PC-9 (cell line): Measurements from ENCODE around the gene ARRB1. TPM values are rescaled to one million over a fixed set of nuclear protein-coding genes. Genes with fewer than 3 reads are reported as not detected.

Source experiments
- BruUV-seq: library from RNA; stranded (reverse); fragments of 400-500 nt; replicated peaks from 2 replicates; lab custom pipeline; 2021; lab: Mats Ljungman, UMichigan
- CTCF ChIA-PET: fragments of 300-600 bp; sonication (Branson Sonifier 250); formaldehyde crosslinking; loops from one replicate; lab custom pipeline; 2022; ENCODE audit warnings: antibody characterized with exemption; lab: Charles Lee
- POLR2A ChIA-PET: fragments of 300-600 bp; sonication (Branson Sonifier 250); formaldehyde crosslinking; loops from one replicate; lab custom pipeline; 2022; ENCODE audit warnings: antibody characterized with exemption; ENCODE audit not compliant: unreplicated experiment; lab: Charles Lee
- DNase-seq, 2 experiments: peaks; one replicate each; pipeline versions ENCODE4 v3.0.0 to v3.0.0-alpha.2; 2015 to 2022; ENCODE audit warnings: mixed read lengths in 1 of 2
- H2AFZ ChIP-seq: fragments of 200-600 bp; sonication (generic); 2 replicates; pipeline ENCODE4 v1.8.1; 2017; ENCODE audit warnings: antibody characterized with exemption
- H3F3A ChIP-seq: fragments of 200-600 bp; sonication (generic); 2 replicates; pipeline ENCODE4 v1.8.1; 2017; ENCODE audit warnings: antibody characterized with exemption, mild to moderate bottlenecking, low read depth; ENCODE audit not compliant: insufficient read depth
- H3K27ac ChIP-seq: fragments of 200-600 bp; sonication (generic); 2 replicates; pipeline ENCODE4 v1.6.1; 2016; ENCODE audit warnings: mixed run types
- H3K27me3 ChIP-seq: fragments of 200-600 bp; sonication (generic); 2 replicates; pipeline ENCODE4 v1.6.1; 2016; ENCODE audit warnings: low read depth, mixed run types; ENCODE audit not compliant: insufficient read depth
- H3K36me3 ChIP-seq: fragments of 200-600 bp; sonication (generic); 2 replicates; pipeline ENCODE4 v1.6.1; 2016; ENCODE audit warnings: low read depth, mixed run types
- H3K4me1 ChIP-seq: fragments of 200-600 bp; sonication (generic); replicated peaks from 2 replicates; pipeline ENCODE4 v1.6.1; 2016; ENCODE audit warnings: mixed run types; ENCODE audit not compliant: insufficient read depth
- H3K4me2 ChIP-seq: fragments of 200-600 bp; sonication (generic); 2 replicates; pipeline ENCODE4 v1.6.1; 2017; ENCODE audit warnings: mixed run types
- H3K4me3 ChIP-seq: fragments of 200-600 bp; sonication (generic); 2 replicates; pipeline ENCODE4 v1.6.1; 2016; ENCODE audit warnings: mixed run types
- H3K79me2 ChIP-seq: fragments of 200-600 bp; sonication (generic); 2 replicates; pipeline ENCODE4 v1.6.1; 2017; ENCODE audit warnings: low read depth, mixed run types
- H3K9me2 ChIP-seq: fragments of 200-600 bp; sonication (generic); 2 replicates; pipeline ENCODE4 v1.8.1; 2017; ENCODE audit warnings: mild to moderate bottlenecking; ENCODE audit not compliant: insufficient read depth
- H3K9me3 ChIP-seq: fragments of 200-600 bp; sonication (generic); 2 replicates; pipeline ENCODE4 v1.8.1; 2016; ENCODE audit warnings: low read depth; ENCODE audit not compliant: insufficient read depth
- H4K20me1 ChIP-seq: fragments of 200-600 bp; sonication (generic); 2 replicates; pipeline ENCODE4 v1.8.1; 2017; ENCODE audit not compliant: insufficient read depth
- EZH2 ChIP-seq: fragments of 200-600 bp; sonication (generic); IDR thresholded peaks from 2 replicates; pipeline ENCODE4 v1.8.0; 2017; ENCODE audit warnings: antibody characterized with exemption, low read depth
- intact Hi-C: fragments of 100-400 bp; cut with micrococcal nuclease; formaldehyde crosslinking; loops from one replicate; pipeline ENCODE4 v1.10.0; 2022; ENCODE audit not compliant: unreplicated experiment
- total RNA-seq: library from RNA; stranded (reverse); gene quantifications from 2 replicates; pipeline ENCODE4 v1.2.3, GENCODE V29; 2021
- TF ChIP-seq, protein P1 (sequence below): fragments of 200-600 bp; sonication (generic); conservative IDR thresholded peaks from 2 replicates; pipeline ENCODE4 v1.6.1; 2017; ENCODE audit warnings: mixed run types, antibody characterized with exemption, mild to moderate bottlenecking, moderate library complexity

The ARRB1 gene
- total RNA-seq, 1 experiment from 2014 or later: 31.8 TPM

DNA sequence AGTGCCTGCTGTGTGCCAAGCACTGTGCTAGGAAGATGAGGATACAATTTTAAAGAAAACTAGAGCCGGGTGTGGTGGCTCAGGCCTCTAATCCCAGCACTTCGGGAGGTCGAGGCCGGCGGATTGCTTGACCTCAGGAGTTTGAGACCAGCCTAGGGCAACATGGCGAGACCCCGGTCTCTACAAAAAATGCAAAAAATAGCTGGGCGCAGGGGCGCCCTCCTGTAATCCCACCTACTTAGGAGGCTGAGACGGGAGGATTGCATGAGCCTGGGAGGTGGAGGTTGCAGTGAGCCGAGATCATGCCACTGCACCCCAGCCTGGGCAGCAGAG lies 102.6 kb downstream of the ARRB1 start:
- H3F3A ChIP-seq: no peaks in the 10 kb centered on the region
- H3K36me3 ChIP-seq: no peaks in the 10 kb centered on the region
- H4K20me1 ChIP-seq: no peaks in the 10 kb centered on the region
- no peaks in the 10 kb centered on the region for H3K79me2 ChIP-seq
- no peak overlapping the region for H3K4me2 ChIP-seq
- no peak for DNase-seq
- H3K27me3 ChIP-seq: peaks cover 50% of the 10 kb centered on the region
- H3K9me3 ChIP-seq: 0 out of 2 replicates have a peak, but pooled peaks cover 6% of the 10 kb centered on the region
- no TSS peak for BruUV-seq
- no peak overlapping the region for H3K4me3 ChIP-seq
- TF ChIP-seq, protein P1, sequence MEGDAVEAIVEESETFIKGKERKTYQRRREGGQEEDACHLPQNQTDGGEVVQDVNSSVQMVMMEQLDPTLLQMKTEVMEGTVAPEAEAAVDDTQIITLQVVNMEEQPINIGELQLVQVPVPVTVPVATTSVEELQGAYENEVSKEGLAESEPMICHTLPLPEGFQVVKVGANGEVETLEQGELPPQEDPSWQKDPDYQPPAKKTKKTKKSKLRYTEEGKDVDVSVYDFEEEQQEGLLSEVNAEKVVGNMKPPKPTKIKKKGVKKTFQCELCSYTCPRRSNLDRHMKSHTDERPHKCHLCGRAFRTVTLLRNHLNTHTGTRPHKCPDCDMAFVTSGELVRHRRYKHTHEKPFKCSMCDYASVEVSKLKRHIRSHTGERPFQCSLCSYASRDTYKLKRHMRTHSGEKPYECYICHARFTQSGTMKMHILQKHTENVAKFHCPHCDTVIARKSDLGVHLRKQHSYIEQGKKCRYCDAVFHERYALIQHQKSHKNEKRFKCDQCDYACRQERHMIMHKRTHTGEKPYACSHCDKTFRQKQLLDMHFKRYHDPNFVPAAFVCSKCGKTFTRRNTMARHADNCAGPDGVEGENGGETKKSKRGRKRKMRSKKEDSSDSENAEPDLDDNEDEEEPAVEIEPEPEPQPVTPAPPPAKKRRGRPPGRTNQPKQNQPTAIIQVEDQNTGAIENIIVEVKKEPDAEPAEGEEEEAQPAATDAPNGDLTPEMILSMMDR: peak; percentile 52; the same call in 1 of the 2 replicates
- no peak for TF ChIP-seq EZH2
- no peaks in the 10 kb centered on the region for H3K9me2 ChIP-seq
- H2AFZ ChIP-seq: no peak overlapping the region
- H3K4me1 ChIP-seq: no peaks in the 10 kb centered on the region
- POLR2A ChIA-PET: interaction anchor here (1.2 kb wide), 1 partner anchor 108 kb away, joined by 4 read pairs; no protein-coding TSS in a partner anchor
- H3K27ac ChIP-seq: no peak overlapping the region
- intact Hi-C loops: loop anchor here (1.0 kb wide), 4 partner anchors 44 to 320 kb away; no protein-coding TSS in a partner anchor
- CTCF ChIA-PET: interaction anchor here (0.6 to 1.5 kb wide), 9 partner anchors 10 to 499 kb away, joined by 3 to 17 read pairs (median 4); no protein-coding TSS in a partner anchor

DNA sequence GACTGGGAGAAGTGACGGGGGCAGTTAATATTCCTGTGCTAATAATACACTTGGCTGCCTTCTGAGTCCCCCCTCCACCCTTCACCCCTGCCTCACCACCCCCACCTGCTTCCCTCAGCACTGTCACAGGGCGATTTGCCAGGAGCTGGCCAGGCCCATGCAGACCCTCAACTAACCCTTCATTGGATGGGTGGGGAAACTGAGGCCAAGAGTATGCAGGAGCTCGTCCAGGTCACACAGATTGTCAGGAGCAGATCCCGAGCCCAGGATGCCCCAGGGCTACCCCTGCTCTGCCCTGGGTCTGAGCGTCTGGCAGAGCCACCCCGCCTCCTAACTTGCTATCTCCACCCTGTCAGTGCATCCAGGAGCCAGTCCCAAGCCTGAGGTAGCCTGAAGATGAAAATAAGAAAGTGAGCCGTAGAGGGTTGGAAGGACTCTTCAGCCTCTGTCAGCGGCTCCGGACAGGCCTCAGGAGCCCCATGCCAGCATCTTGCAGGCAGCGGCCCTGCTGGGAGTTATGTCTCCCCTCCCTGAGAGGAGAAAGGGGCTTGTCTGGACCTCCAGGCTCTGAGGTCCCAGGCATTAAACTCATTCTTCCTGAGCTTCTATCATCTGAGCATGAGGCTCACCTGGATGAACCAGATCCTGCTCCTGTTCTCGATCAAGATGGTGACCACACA lies 104.7 kb downstream of the ARRB1 start:
- intact Hi-C loops: no loop called here
- H4K20me1 ChIP-seq: no peaks in the 10 kb centered on the region
- H3K4me1 ChIP-seq: no peaks in the 10 kb centered on the region
- H3F3A ChIP-seq: no peaks in the 10 kb centered on the region
- H3K4me3 ChIP-seq: no peak overlapping the region
- POLR2A ChIA-PET: no interaction called here
- no peak overlapping the region for H2AFZ ChIP-seq
- TF ChIP-seq EZH2: no peak
- TF ChIP-seq, protein P1: no peak
- peaks cover 58% of the 10 kb centered on the region for H3K27me3 ChIP-seq
- no peak overlapping the region for H3K4me2 ChIP-seq
- H3K79me2 ChIP-seq: no peaks in the 10 kb centered on the region
- CTCF ChIA-PET: interaction anchor here (0.5 kb wide), 1 partner anchor 258 kb away, joined by 3 read pairs; the partner anchor contains the start of gene NEU3
- DNase-seq: no peak
- no TSS peak for BruUV-seq
- no peaks in the 10 kb centered on the region for H3K9me3 ChIP-seq
- no peaks in the 10 kb centered on the region for H3K9me2 ChIP-seq
- H3K36me3 ChIP-seq: no peaks in the 10 kb centered on the region
- no peak overlapping the region for H3K27ac ChIP-seq

DNA sequence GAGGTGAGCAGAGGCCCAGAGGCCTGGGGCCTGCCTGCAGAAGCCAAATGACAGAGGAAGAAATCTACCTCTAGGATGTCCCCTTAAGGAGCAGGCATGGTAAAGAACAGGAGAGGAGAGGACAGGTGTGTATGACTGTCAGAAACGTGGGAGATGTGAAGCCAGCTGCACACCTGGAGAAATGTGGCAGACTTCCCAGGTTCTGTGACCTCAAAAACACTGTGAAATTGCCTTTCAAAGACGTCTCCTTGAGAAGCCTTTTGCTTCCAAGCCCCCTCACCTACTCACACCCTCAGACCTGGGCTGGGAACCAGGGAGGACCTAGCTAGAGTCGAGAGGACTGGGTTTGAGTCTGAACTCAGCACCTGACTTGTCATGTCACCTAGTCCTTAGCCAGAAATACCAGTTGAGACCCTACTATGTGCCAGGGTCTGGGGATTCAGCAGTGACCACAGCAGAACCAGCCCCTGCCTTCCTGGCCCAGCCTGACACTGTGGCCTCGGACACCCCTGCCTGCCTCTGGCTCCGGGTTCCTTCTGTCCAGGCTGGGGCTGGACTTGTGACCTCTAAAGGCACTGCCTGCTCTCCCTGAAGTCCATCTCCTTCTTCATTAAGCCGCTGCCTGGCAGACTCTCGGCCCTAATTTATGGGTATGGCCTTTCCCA lies 105.3 kb downstream of the ARRB1 start:
- intact Hi-C loops: no loop called here
- no peaks in the 10 kb centered on the region for H3K36me3 ChIP-seq
- H3K4me2 ChIP-seq: no peak overlapping the region
- H4K20me1 ChIP-seq: no peaks in the 10 kb centered on the region
- ChIA-PET POLR2A (no interaction called here), CTCF (no interaction called here)
- H3K4me1 ChIP-seq: no peaks in the 10 kb centered on the region
- H3K4me3 ChIP-seq: no peak overlapping the region
- no peak overlapping the region for H2AFZ ChIP-seq
- DNase-seq: no peak
- no TSS peak for BruUV-seq
- no peaks in the 10 kb centered on the region for H3K9me2 ChIP-seq
- no peaks in the 10 kb centered on the region for H3K79me2 ChIP-seq
- H3K27me3 ChIP-seq: peaks cover 58% of the 10 kb centered on the region
- no peak for TF ChIP-seq EZH2
- TF ChIP-seq, protein P1: no peak
- H3K27ac ChIP-seq: no peak overlapping the region
- H3F3A ChIP-seq: no peaks in the 10 kb centered on the region
- no peaks in the 10 kb centered on the region for H3K9me3 ChIP-seq
